HG02943 (cell line): ENCODE data around the gene TMEM43.

Experiments used
- ATAC-seq: cut with Tn5 transposase; IDR thresholded peaks from one replicate; pipeline ENCODE4 v1.9.1; 2021; ENCODE audit warnings: mild to moderate bottlenecking, low read depth, moderate library complexity; ENCODE audit not compliant: unreplicated experiment

The TMEM43 gene

GRCh38 chr3:14121859-14122258 lies 3.0 kb upstream of the TMEM43 start:
- ATAC-seq: no peak

- ATAC-seq: no peak
These were observed 2.6 kb upstream of the TMEM43 start for GRCh38 chr3:14122301-14122700.

- no peak for ATAC-seq
These were observed 1.3 kb upstream of the TMEM43 start for GRCh38 chr3:14123308-14124222.

GRCh38 chr3:14124223-14124614 lies 633 bp upstream of the TMEM43 start:
- ATAC-seq: peak; percentile 43

- peak; percentile 25 for ATAC-seq
These were observed 553 bp downstream of the TMEM43 start for GRCh38 chr3:14125193-14126016.

GRCh38 chr3:14126017-14126886 lies 1.4 kb downstream of the TMEM43 start:
- ATAC-seq: no peak

- no peak for ATAC-seq
These were observed 2.1 kb downstream of the TMEM43 start for GRCh38 chr3:14126887-14127505.

GRCh38 chr3:14127516-14128161 lies 2.8 kb downstream of the TMEM43 start:
- ATAC-seq: no peak

- no peak for ATAC-seq
These were observed 3.9 kb downstream of the TMEM43 start for GRCh38 chr3:14128724-14129123.

GRCh38 chr3:14129296-14129695 lies 4.4 kb downstream of the TMEM43 start:
- no peak for ATAC-seq

- ATAC-seq: no peak
These were observed 5.4 kb downstream of the TMEM43 start for GRCh38 chr3:14130230-14130629.

GRCh38 chr3:14130707-14131106 lies 5.9 kb downstream of the TMEM43 start:
- no peak for ATAC-seq

GRCh38 chr3:14131134-14131533 lies 6.3 kb downstream of the TMEM43 start:
- ATAC-seq: no peak

- no peak for ATAC-seq
These were observed 7.3 kb downstream of the TMEM43 start for GRCh38 chr3:14132120-14132519.

- no peak for ATAC-seq
These were observed 7.8 kb downstream of the TMEM43 start for GRCh38 chr3:14132689-14133088.

- no peak for ATAC-seq
These were observed 8.4 kb downstream of the TMEM43 start for GRCh38 chr3:14133188-14133800.

- ATAC-seq: no peak
These were observed 9.0 kb downstream of the TMEM43 start for GRCh38 chr3:14133876-14134275.

GRCh38 chr3:14134291-14134690 lies 9.4 kb downstream of the TMEM43 start:
- no peak for ATAC-seq

- no peak for ATAC-seq
These were observed 10.7 kb downstream of the TMEM43 start for GRCh38 chr3:14135581-14135980.
